OCI-LY1 (cell line): ENCODE measurements around the gene RPS6KL1.

ENCODE experiments used
- H2AFZ ChIP-seq: fragments of 200-600 bp; sonication (generic), shearing (Covaris generic); 2 replicates; pipeline ENCODE4 v1.6.0; 2014; ENCODE audit warnings: antibody characterized with exemption, mild to moderate bottlenecking, low read length
- H3F3A ChIP-seq: fragments of 200-600 bp; sonication (generic), shearing (Covaris generic); 2 replicates; pipeline ENCODE4 v1.6.0; 2014; ENCODE audit warnings: mild to moderate bottlenecking, antibody characterized with exemption, low read length, moderate library complexity; ENCODE audit not compliant: insufficient read depth
- H3K27ac ChIP-seq: fragments of 200-600 bp; sonication (generic); 2 replicates; pipeline ENCODE4 v1.5.1; 2014; ENCODE audit warnings: low read length, mixed run types, mild to moderate bottlenecking, low read depth; ENCODE audit not compliant: poor library complexity, severe bottlenecking
- H3K27me3 ChIP-seq: fragments of 200-600 bp; sonication (generic); 2 replicates; pipeline ENCODE4 v1.6.0; 2014; ENCODE audit warnings: antibody characterized with exemption, mild to moderate bottlenecking, low read length, moderate library complexity; ENCODE audit not compliant: insufficient read depth
- H3K36me3 ChIP-seq: fragments of 200-600 bp; sonication (generic); 2 replicates; pipeline ENCODE4 v1.6.1; 2014; ENCODE audit warnings: mild to moderate bottlenecking, antibody characterized with exemption, low read length, moderate library complexity, mixed read lengths; ENCODE audit not compliant: insufficient read depth
- H3K4me1 ChIP-seq: fragments of 200-600 bp; sonication (generic); 2 replicates; pipeline ENCODE4 v1.5.1; 2014; ENCODE audit warnings: mild to moderate bottlenecking, low read length, moderate library complexity; ENCODE audit not compliant: insufficient read depth, severe bottlenecking
- H3K4me2 ChIP-seq: fragments of 200-600 bp; sonication (generic), shearing (Covaris generic); 2 replicates; pipeline ENCODE4 v1.6.1; 2014; ENCODE audit warnings: low read length
- H3K4me3 ChIP-seq: fragments of 200-600 bp; sonication (generic); 2 replicates; pipeline ENCODE4 v1.5.1; 2014; ENCODE audit warnings: low read length, low read depth, mild to moderate bottlenecking, mixed read lengths; ENCODE audit not compliant: poor library complexity, severe bottlenecking
- H3K79me2 ChIP-seq: fragments of 200-600 bp; shearing (Covaris generic); 2 replicates; pipeline ENCODE4 v1.6.1; 2016; ENCODE audit warnings: mixed run types, low read length, mixed read lengths; ENCODE audit not compliant: insufficient read depth
- H3K9ac ChIP-seq: fragments of 200-600 bp; sonication (generic), shearing (Covaris generic); 2 replicates; pipeline ENCODE4 v1.6.1; 2014; ENCODE audit warnings: mild to moderate bottlenecking, low read length, mixed read lengths
- H3K9me2 ChIP-seq: fragments of 200-600 bp; sonication (generic), shearing (Covaris generic); 2 replicates; pipeline ENCODE4 v1.6.1; 2014; ENCODE audit warnings: low read depth, mild to moderate bottlenecking, low read length, mixed read lengths
- H3K9me3 ChIP-seq: fragments of 200-600 bp; shearing (Covaris generic); 2 replicates; pipeline ENCODE4 v1.6.1; 2014; ENCODE audit warnings: low read length, mixed read lengths
- H4K20me1 ChIP-seq: fragments of 200-600 bp; sonication (generic), shearing (Covaris generic); 2 replicates; pipeline ENCODE4 v1.6.0; 2016; ENCODE audit warnings: mild to moderate bottlenecking, low read length; ENCODE audit not compliant: insufficient read depth
- EZH2 ChIP-seq: fragments of 200-600 bp; sonication (generic), shearing (Covaris generic); IDR thresholded peaks from 2 replicates; pipeline ENCODE4 v1.8.0; 2017; ENCODE audit warnings: borderline replicate concordance, mixed run types, mild to moderate bottlenecking, antibody characterized with exemption, low read length, moderate library complexity, mixed read lengths
- TF ChIP-seq, protein P1 (sequence below): fragments of 200-600 bp; sonication (generic), shearing (Covaris generic); IDR thresholded peaks from 2 replicates; pipeline ENCODE4 v1.5.1; 2017; ENCODE audit warnings: mild to moderate bottlenecking, antibody characterized with exemption, low read length, moderate library complexity, mixed read lengths

Gene RPS6KL1

DNA sequence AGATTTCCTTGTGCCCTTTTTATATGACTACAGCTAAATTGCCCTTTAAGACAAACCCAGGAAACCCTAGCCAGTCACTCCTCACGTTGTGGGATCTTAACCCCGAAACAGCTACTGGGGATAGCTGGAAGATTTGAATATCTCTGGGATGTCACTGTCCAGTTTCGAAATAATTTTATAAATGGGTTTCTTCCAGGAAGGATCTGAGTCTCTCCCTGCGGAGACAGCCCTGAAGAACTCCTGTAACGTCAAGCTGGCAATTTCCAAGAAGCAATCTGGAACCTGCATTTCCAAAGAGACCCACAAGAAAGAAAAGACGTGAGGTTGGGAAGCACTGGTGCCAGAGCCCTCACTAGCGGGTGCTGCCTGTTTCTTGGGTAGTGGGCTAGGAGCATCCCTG, 68.0 kb downstream of the RPS6KL1 start:
- no peak overlapping the region for H3K4me3 ChIP-seq
- TF ChIP-seq EZH2, result no peak
- TF ChIP-seq, protein P1, sequence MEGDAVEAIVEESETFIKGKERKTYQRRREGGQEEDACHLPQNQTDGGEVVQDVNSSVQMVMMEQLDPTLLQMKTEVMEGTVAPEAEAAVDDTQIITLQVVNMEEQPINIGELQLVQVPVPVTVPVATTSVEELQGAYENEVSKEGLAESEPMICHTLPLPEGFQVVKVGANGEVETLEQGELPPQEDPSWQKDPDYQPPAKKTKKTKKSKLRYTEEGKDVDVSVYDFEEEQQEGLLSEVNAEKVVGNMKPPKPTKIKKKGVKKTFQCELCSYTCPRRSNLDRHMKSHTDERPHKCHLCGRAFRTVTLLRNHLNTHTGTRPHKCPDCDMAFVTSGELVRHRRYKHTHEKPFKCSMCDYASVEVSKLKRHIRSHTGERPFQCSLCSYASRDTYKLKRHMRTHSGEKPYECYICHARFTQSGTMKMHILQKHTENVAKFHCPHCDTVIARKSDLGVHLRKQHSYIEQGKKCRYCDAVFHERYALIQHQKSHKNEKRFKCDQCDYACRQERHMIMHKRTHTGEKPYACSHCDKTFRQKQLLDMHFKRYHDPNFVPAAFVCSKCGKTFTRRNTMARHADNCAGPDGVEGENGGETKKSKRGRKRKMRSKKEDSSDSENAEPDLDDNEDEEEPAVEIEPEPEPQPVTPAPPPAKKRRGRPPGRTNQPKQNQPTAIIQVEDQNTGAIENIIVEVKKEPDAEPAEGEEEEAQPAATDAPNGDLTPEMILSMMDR, result no peak
- no peak overlapping the region for H3K4me2 ChIP-seq
- H3K9me2 ChIP-seq, result no peaks in the 10 kb centered on the region
- no peak overlapping the region for H3K9ac ChIP-seq
- no peaks in the 10 kb centered on the region for H4K20me1 ChIP-seq
- H3F3A ChIP-seq, result no peaks in the 10 kb centered on the region
- H3K9me3 ChIP-seq, result no peaks in the 10 kb centered on the region
- no peak overlapping the region for H2AFZ ChIP-seq
- no peaks in the 10 kb centered on the region for H3K79me2 ChIP-seq
- H3K4me1 ChIP-seq, result no peaks in the 10 kb centered on the region
- H3K27ac ChIP-seq, result no peak overlapping the region
- H3K27me3 ChIP-seq, result no peaks in the 10 kb centered on the region
- no peaks in the 10 kb centered on the region for H3K36me3 ChIP-seq
